ENCODE measurements around the gene AKR1C2. TPM values are rescaled to one million over a fixed set of nuclear protein-coding genes. Genes with fewer than 3 reads are reported as not detected.
"Not testable (repeated sequence)": the region's sequence is repeated elsewhere in the genome, so short reads cannot be mapped to it uniquely, and the experiment has no call there.

Gene AKR1C2
- total and polyA plus RNA-seq, 7 experiments from 2014 or later, result 0.15 TPM; not detected in 6

DNA sequence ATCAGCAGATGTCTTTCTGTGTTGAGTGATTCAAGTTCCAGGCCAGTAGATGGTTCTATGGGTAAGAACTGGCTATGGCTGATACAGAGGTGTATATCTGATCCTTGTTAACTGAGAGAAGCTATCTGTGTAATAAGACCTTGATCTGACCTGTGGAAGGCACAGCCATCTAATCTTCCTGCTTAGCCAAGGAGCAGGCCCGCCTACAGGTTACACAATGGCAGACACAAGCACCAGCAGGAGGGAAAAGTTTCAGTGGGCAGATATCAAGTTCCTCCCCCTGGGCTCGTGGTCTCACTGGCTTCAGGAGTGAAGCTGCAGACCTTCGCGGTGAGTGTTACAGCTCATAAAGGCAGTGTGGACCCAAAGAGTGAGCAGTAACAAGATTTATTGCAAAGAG is 27.9 kb upstream of the AKR1C2 start:
- ATAC-seq, POLR2A ChIA-PET: not testable (repeated sequence)
- peaks cover 0 to 10% (median 7%) of the 10 kb centered on the region in 5 donors for H3K27me3 Mint-ChIP-seq

DNA sequence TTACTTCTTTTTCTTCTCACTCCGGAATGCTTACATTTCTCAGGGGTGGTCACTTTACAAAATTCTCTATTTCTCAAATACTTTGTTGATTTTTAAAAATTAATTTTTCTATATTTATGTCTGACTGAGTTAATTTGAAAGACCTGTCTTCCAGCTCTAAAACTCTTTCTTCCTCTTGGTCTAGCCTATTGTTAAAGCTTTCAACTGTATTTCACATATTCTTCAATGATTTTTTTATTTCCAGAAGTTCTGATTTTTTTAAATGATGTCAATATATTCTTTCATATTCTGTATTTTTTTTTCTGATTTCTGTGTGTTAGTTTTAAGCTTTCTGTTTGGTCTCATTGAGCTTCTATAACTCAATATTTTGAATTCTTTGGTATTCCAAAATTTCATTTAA is 27.3 kb upstream of the AKR1C2 start:
- H3K4me1 ChIP-seq (ENCODE audit: control insufficient read depth in 2 of 2, insufficient read depth in 2 of 2, low read length in 2 of 2), result no peaks in the 10 kb centered on the region
- Mint-ChIP-seq H3K4me3 (no peak overlapping the region), H3K4me1 (no peaks in the 10 kb centered on the region), H3K27ac (no peak overlapping the region), H3K9me3 (peaks cover 16 to 63% (median 38%) of the 10 kb centered on the region in 11 donors), H3K27me3 (peaks cover 0 to 16% (median 13%) of the 10 kb centered on the region in 5 donors), H3K36me3 (peaks cover 0 to 25% (median 0%) of the 10 kb centered on the region in 5 donors)
- no peak overlapping the region for H3K4me3 ChIP-seq (ENCODE audit: low read length)
- peaks cover 0 to 13% (median 3%) of the 10 kb centered on the region in 3 experiments for H3K9me3 ChIP-seq (ENCODE audit: control insufficient read depth in 2 of 3, low read length in 3 of 3)
- CTCF ChIA-PET, result interaction anchor here (0.7 kb wide), 1 partner anchor 979 kb away, joined by 3 read pairs; no protein-coding TSS in a partner anchor
- POLR2A ChIA-PET, result no interaction called here
- H3K27me3 ChIP-seq (ENCODE audit: control insufficient read depth in 2 of 2, insufficient read depth in 2 of 2, low read length in 2 of 2), result no peaks in the 10 kb centered on the region
- DNase-seq (no peak), ATAC-seq (no peak)
- intact Hi-C loops (cut with micrococcal nuclease), result no loop called here
- H3K27ac ChIP-seq (ENCODE audit: low read depth, low read length), result no peak overlapping the region
- no peaks in the 10 kb centered on the region for H3K36me3 ChIP-seq (ENCODE audit: control insufficient read depth in 2 of 3, insufficient read depth in 3 of 3, low read length in 3 of 3)

More for the DNA sequence above, 27.9 kb upstream of the AKR1C2 start:
- H3K4me1 Mint-ChIP-seq; intact Hi-C loops (cut with micrococcal nuclease); H3K27ac Mint-ChIP-seq; H3K27ac ChIP-seq (ENCODE audit: low read depth, low read length); H3K4me3 Mint-ChIP-seq; DNase-seq; H3K4me3 ChIP-seq (ENCODE audit: low read length); H3K27me3 ChIP-seq (ENCODE audit: control insufficient read depth in 2 of 2, insufficient read depth in 2 of 2, low read length in 2 of 2); H3K4me1 ChIP-seq (ENCODE audit: control insufficient read depth in 2 of 2, insufficient read depth in 2 of 2, low read length in 2 of 2); H3K36me3 ChIP-seq (ENCODE audit: control insufficient read depth in 2 of 3, insufficient read depth in 3 of 3, low read length in 3 of 3): not testable (repeated sequence)
- H3K9me3 Mint-ChIP-seq, result peaks cover 16 to 68% (median 38%) of the 10 kb centered on the region in 11 donors
- peaks cover 0 to 13% (median 3%) of the 10 kb centered on the region in 3 experiments for H3K9me3 ChIP-seq (ENCODE audit: control insufficient read depth in 2 of 3, low read length in 3 of 3)
- CTCF ChIA-PET, result interaction anchor here (0.7 kb wide), 1 partner anchor 980 kb away, joined by 3 read pairs; no protein-coding TSS in a partner anchor
- H3K36me3 Mint-ChIP-seq, result peaks cover 0 to 25% (median 0%) of the 10 kb centered on the region in 5 donors

DNA sequence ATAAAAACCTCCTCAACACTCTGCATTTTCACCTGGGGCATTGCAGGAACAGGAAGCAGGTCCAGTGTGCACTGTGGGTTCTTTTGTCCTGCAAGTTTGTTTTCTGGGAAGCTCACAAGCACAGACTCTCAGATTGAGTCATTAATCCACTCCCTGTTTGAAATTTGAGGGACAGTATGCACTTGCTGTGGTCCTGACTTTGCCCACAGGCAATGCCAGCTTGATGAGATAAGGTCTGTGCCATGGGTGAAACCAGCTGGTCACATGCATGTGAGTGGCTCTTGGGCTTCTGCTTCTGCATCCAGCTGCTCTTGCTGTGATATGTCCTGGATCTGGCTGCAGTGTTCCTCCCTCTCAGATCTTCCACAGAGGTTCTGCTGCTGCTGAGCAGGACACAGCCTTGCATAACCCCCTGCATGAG is 21.8 kb upstream of the AKR1C2 start:
- H3K4me3 Mint-ChIP-seq; intact Hi-C loops (cut with micrococcal nuclease); CTCF ChIA-PET; H3K4me1 Mint-ChIP-seq; H3K27me3 ChIP-seq (ENCODE audit: control insufficient read depth in 2 of 2, insufficient read depth in 2 of 2, low read length in 2 of 2); DNase-seq; H3K36me3 Mint-ChIP-seq; H3K9me3 ChIP-seq (ENCODE audit: control insufficient read depth in 2 of 3, low read length in 3 of 3); POLR2A ChIA-PET; H3K27ac ChIP-seq (ENCODE audit: low read depth, low read length); H3K27ac Mint-ChIP-seq; H3K36me3 ChIP-seq (ENCODE audit: control insufficient read depth in 2 of 3, insufficient read depth in 3 of 3, low read length in 3 of 3); H3K4me1 ChIP-seq (ENCODE audit: control insufficient read depth in 2 of 2, insufficient read depth in 2 of 2, low read length in 2 of 2); H3K4me3 ChIP-seq (ENCODE audit: low read length): not testable (repeated sequence)
- Mint-ChIP-seq H3K27me3 (peaks cover 0 to 19% (median 15%) of the 10 kb centered on the region in 5 donors), H3K9me3 (peaks cover 5 to 18% (median 12%) of the 10 kb centered on the region in 11 donors)
- ATAC-seq, result peak; percentile 58

DNA sequence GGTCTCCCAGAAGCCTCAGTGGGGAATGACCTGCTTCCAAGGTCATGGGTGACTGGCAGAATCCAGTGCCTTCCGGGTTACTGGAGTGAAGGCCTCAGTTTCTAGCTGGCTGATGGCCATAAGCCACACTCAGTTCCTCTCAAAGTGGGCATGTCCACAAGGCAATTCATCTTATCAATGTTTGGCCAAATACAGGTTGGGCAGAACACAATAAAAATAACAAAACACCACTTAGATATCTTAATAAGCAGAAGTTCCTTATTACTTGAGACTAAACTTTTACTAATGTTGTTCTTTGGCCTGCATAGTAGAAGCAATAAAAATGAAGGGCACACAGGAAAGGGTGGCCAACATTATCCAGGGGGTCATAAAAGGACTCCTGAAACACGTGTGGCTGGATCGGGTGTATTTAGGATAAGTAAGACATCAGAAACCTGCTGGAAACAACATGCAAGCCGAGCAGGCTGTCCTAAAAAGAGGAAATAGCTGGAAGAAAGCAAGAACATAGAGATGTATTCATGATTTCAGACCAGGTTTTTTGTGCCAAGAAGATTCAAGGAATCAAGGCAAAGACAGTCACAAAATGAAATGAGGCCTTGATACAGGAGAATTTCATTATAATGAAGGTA is 19.6 kb upstream of the AKR1C2 start:
- Mint-ChIP-seq H3K4me3 (no peak overlapping the region), H3K27ac (no peak overlapping the region), H3K9me3 (peaks cover 0 to 6% (median 0%) of the 10 kb centered on the region in 11 donors), H3K36me3 (no peaks in the 10 kb centered on the region), H3K4me1 (no peaks in the 10 kb centered on the region), H3K27me3 (peaks cover 0 to 19% (median 15%) of the 10 kb centered on the region in 5 donors)
- Histone ChIP-seq H3K9me3 (ENCODE audit: control insufficient read depth in 2 of 3, low read length in 3 of 3) (no peaks in the 10 kb centered on the region), H3K4me3 (ENCODE audit: low read length) (no peak overlapping the region), H3K27me3 (ENCODE audit: control insufficient read depth in 2 of 2, insufficient read depth in 2 of 2, low read length in 2 of 2) (no peaks in the 10 kb centered on the region), H3K36me3 (ENCODE audit: control insufficient read depth in 2 of 3, insufficient read depth in 3 of 3, low read length in 3 of 3) (no peaks in the 10 kb centered on the region), H3K27ac (ENCODE audit: low read depth, low read length) (no peak overlapping the region), H3K4me1 (ENCODE audit: control insufficient read depth in 2 of 2, insufficient read depth in 2 of 2, low read length in 2 of 2) (no peaks in the 10 kb centered on the region)
- CTCF ChIA-PET, result no interaction called here
- no peak for ATAC-seq
- POLR2A ChIA-PET, result no interaction called here
- intact Hi-C loops (cut with micrococcal nuclease), result no loop called here
- no peak for DNase-seq

DNA sequence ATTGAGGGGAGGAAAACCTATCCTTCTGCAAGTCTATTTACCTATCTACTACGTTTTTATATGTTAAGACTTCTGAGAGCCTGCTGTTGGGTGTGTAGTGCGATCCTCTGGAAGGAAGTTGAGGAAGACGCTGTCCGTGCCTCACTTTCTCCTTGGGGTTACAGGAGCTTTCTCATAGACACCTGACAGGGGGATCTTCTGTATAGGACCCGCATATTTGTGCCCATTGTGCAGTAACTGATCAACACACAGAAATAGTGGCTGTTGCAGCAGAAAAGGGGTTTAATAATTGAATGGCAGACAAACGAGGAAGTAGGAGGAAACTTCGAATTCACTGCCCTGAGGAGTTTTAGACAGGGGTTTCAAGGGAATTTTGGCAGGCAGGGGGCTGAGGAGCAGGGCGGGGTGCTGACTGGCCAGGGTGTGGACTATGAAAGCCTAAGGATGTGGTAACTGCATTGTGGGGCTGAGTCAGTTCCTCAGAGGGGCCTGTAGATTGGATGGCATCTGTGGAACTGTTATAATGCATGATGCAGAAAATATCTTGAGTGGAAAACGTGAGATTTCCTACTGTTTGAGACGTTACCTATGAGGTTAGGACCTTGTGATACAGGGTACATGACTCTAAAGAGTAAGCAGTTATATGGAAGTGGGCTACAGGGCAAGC is 18.1 kb upstream of the AKR1C2 start:
- intact Hi-C loops (cut with micrococcal nuclease); H3K9me3 Mint-ChIP-seq; H3K4me1 Mint-ChIP-seq; H3K4me3 ChIP-seq (ENCODE audit: low read length); H3K4me1 ChIP-seq (ENCODE audit: control insufficient read depth in 2 of 2, insufficient read depth in 2 of 2, low read length in 2 of 2); H3K36me3 ChIP-seq (ENCODE audit: control insufficient read depth in 2 of 3, insufficient read depth in 3 of 3, low read length in 3 of 3); H3K4me3 Mint-ChIP-seq; POLR2A ChIA-PET; H3K27me3 ChIP-seq (ENCODE audit: control insufficient read depth in 2 of 2, insufficient read depth in 2 of 2, low read length in 2 of 2); CTCF ChIA-PET; H3K9me3 ChIP-seq (ENCODE audit: control insufficient read depth in 2 of 3, low read length in 3 of 3); H3K36me3 Mint-ChIP-seq; ATAC-seq; H3K27ac ChIP-seq (ENCODE audit: low read depth, low read length); H3K27ac Mint-ChIP-seq; DNase-seq: not testable (repeated sequence)
- H3K27me3 Mint-ChIP-seq, result peaks cover 0 to 15% (median 12%) of the 10 kb centered on the region in 5 donors

DNA sequence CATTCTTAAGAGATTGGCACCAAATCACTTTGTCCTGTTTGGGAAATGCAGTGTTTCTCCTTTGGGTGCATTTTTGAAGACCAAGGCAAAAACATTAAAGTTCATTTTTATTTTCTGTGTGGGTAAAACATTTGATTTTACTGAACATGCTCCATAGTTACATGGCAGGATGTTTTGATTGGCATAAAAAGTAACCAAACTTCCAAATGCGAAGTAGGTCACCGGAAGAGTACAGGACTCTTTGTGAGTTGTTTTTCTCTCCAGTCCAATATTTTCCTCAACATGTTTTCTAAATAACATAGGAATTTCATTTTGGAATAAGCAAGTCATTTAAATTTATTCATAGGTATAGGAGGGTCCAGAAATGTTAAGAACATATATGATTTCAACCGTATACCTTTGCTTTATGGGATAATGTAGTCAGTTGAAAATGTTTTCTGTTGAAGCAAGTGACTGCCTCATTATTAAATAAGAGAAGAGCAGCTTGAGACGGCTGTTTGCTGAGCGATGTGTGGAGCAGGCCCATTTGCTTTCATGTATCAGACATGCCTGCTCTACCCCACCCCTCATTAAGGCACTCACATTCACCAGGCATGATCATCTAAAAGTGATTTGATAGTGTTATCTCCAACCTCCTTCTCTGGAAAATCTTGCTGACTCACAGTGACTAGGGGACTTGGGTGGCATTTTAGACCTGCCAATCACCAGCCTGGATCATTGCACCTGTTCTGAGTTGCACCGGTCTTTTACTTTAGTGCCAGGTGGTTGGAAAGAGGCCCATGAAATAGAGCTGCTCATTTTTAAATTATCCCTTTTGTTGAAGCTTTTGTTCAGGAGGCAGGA is 16.3 kb upstream of the AKR1C2 start:
- H3K36me3 Mint-ChIP-seq; POLR2A ChIA-PET; H3K4me3 Mint-ChIP-seq; H3K4me1 Mint-ChIP-seq; H3K4me3 ChIP-seq (ENCODE audit: low read length); H3K36me3 ChIP-seq (ENCODE audit: control insufficient read depth in 2 of 3, insufficient read depth in 3 of 3, low read length in 3 of 3); H3K27me3 ChIP-seq (ENCODE audit: control insufficient read depth in 2 of 2, insufficient read depth in 2 of 2, low read length in 2 of 2); H3K4me1 ChIP-seq (ENCODE audit: control insufficient read depth in 2 of 2, insufficient read depth in 2 of 2, low read length in 2 of 2); ATAC-seq; intact Hi-C loops (cut with micrococcal nuclease); H3K27ac ChIP-seq (ENCODE audit: low read depth, low read length); DNase-seq; H3K9me3 ChIP-seq (ENCODE audit: control insufficient read depth in 2 of 3, low read length in 3 of 3); H3K27ac Mint-ChIP-seq; CTCF ChIA-PET; H3K9me3 Mint-ChIP-seq: not testable (repeated sequence)
- H3K27me3 Mint-ChIP-seq, result peaks cover 0 to 13% (median 0%) of the 10 kb centered on the region in 5 donors
